Right atrium auricular region (tissue), 2 donors: ENCODE measurements around the gene SCD. TPM values are rescaled to one million over a fixed set of nuclear protein-coding genes. Genes with fewer than 3 reads are reported as not detected.

Experiments
- DNase-seq: peaks from one replicate; pipeline ENCODE4 v3.0.0-alpha.2; 2019; ENCODE audit warnings: low spot score
- H3K27ac ChIP-seq, 2 donors: fragments of 200-600 bp; sonication (generic); 1 replicate in 1 of 2; 2 replicates in 1 of 2; pipeline ENCODE4 v1.5.1; 2016 to 2019
- H3K27me3 ChIP-seq, 2 donors: fragments of 200-600 bp; sonication (generic); one replicate each; pipeline versions ENCODE4 v1.5.1 to v1.6.0; 2017 to 2019
- H3K36me3 ChIP-seq: fragments of 200-600 bp; sonication (generic); one replicate; pipeline ENCODE4 v1.5.1; 2016
- H3K4me1 ChIP-seq, 2 donors: fragments of 200-600 bp; sonication (generic); one replicate each; pipeline versions ENCODE4 v1.5.1 to v1.6.0; 2017 to 2019
- H3K4me3 ChIP-seq, 2 donors: fragments of 200-600 bp; sonication (generic); 1 replicate in 1 of 2; 2 replicates in 1 of 2; pipeline ENCODE4 v1.5.1; 2017 to 2019; ENCODE audit warnings: mild to moderate bottlenecking in 1 of 2, moderate library complexity in 1 of 2
- H3K9me3 ChIP-seq, 2 donors: fragments of 200-600 bp; sonication (generic); one replicate each; pipeline ENCODE4 v1.5.1; 2019
- CTCF ChIP-seq, 2 donors: fragments of 200-600 bp; sonication (generic); IDR thresholded peaks; one replicate each; pipeline ENCODE4 v1.5.1; 2019; ENCODE audit warnings: antibody characterized with exemption in 2 of 2
- total RNA-seq, 2 donors: library from RNA; depleted of rRNA; stranded (reverse); fragments of >200 nt; gene quantifications; one replicate each; pipeline ENCODE4 v1.1.0, GENCODE V29; 2016

SCD gene
- total RNA-seq, 2 donors from 2014 or later: 7.9 to 25.4 TPM

- no peak overlapping the region for H3K27ac ChIP-seq
These were observed 21.7 kb downstream of the SCD start for GRCh38 chr10:100368721-100369120.

GRCh38 chr10:100370714-100371481 is 23.9 kb downstream of the SCD start:
- no peaks in the 10 kb centered on the region for H3K9me3 ChIP-seq
- H3K27ac ChIP-seq: peak overlapping the region; percentile 97 to 98
- DNase-seq: peak; percentile 92
- no peaks in the 10 kb centered on the region for H3K27me3 ChIP-seq
- no peak overlapping the region for H3K4me3 ChIP-seq
- H3K4me1 ChIP-seq: peaks cover 0 to 44% of the 10 kb centered on the region in 2 donors
- no peaks in the 10 kb centered on the region for H3K36me3 ChIP-seq
- no peak for TF ChIP-seq CTCF (IDR thresholded peaks at IDR 0.05)

More at GRCh38 chr10:100368721-100369120, 21.7 kb downstream of the SCD start:
- DNase-seq: no peak
- H3K9me3 ChIP-seq: no peaks in the 10 kb centered on the region
- H3K4me1 ChIP-seq: peaks cover 0 to 53% of the 10 kb centered on the region in 2 donors
- no peak for TF ChIP-seq CTCF (IDR thresholded peaks at IDR 0.05)
- no peaks in the 10 kb centered on the region for H3K36me3 ChIP-seq
- H3K27me3 ChIP-seq: no peaks in the 10 kb centered on the region
- H3K4me3 ChIP-seq: no peak overlapping the region

- no peaks in the 10 kb centered on the region for H3K27me3 ChIP-seq
- no peak for TF ChIP-seq CTCF (IDR thresholded peaks at IDR 0.05)
- no peak overlapping the region for H3K4me3 ChIP-seq
- no peaks in the 10 kb centered on the region for H3K36me3 ChIP-seq
- H3K4me1 ChIP-seq: peaks cover 0 to 44% of the 10 kb centered on the region in 2 donors
- H3K27ac ChIP-seq: peak overlapping the region; percentile 97 to 98
- H3K9me3 ChIP-seq: no peaks in the 10 kb centered on the region
- no peak for DNase-seq
These were observed 24.5 kb downstream of the SCD start for GRCh38 chr10:100371482-100372027.

- Histone ChIP-seq H3K36me3 (no peaks in the 10 kb centered on the region), H3K27ac (peak overlapping the region; percentile 97 to 98), H3K4me1 (peaks cover 0 to 44% of the 10 kb centered on the region in 2 donors), H3K27me3 (no peaks in the 10 kb centered on the region), H3K4me3 (peak overlapping the region; percentile 56 to 70), H3K9me3 (no peaks in the 10 kb centered on the region)
- no peak for TF ChIP-seq CTCF (IDR thresholded peaks at IDR 0.05)
- DNase-seq: no peak
These were observed 25.6 kb downstream of the SCD start for GRCh38 chr10:100372415-100373297.

GRCh38 chr10:100373298-100374199 is 26.5 kb downstream of the SCD start:
- Histone ChIP-seq H3K27ac (peak overlapping the region; percentile 97 to 98), H3K27me3 (no peaks in the 10 kb centered on the region), H3K4me1 (peaks cover 0 to 44% of the 10 kb centered on the region in 2 donors), H3K4me3 (peak overlapping the region; percentile 56 to 70), H3K36me3 (no peaks in the 10 kb centered on the region), H3K9me3 (no peaks in the 10 kb centered on the region)
- TF ChIP-seq CTCF (IDR thresholded peaks at IDR 0.05): no peak
- peak; percentile 100 for DNase-seq
